Measurements from ENCODE around the gene RPS16.
A peak's percentile ranks its signal among the peaks of the same experiment; 100 is the strongest.

The RPS16 gene

GRCh38 chr19:39401549-39402345 lies 34.0 kb downstream of the RPS16 start:
- in situ Hi-C loops (cut with HindIII; ENCODE audit: low sequenced_read_pairs): no loop called here
- no peak for DNase-seq (ENCODE audit: low read depth)
- no peak for TF ChIP-seq CTCF (IDR thresholded peaks at IDR 0.05; ENCODE audit: low read depth, low read length, missing control alignments)
- H3K4me3 ChIP-seq (ENCODE audit: low read depth, low read length): no peak overlapping the region

GRCh38 chr19:39401070-39401548 lies 34.6 kb downstream of the RPS16 start:
- TF ChIP-seq CTCF (IDR thresholded peaks at IDR 0.05; ENCODE audit: low read depth, low read length, missing control alignments): no peak
- in situ Hi-C loops (cut with HindIII; ENCODE audit: low sequenced_read_pairs): no loop called here
- H3K4me3 ChIP-seq (ENCODE audit: low read depth, low read length): no peak overlapping the region
- DNase-seq (ENCODE audit: low read depth): no peak

GRCh38 chr19:39400061-39400460 lies 35.7 kb downstream of the RPS16 start:
- TF ChIP-seq CTCF (IDR thresholded peaks at IDR 0.05; ENCODE audit: low read depth, low read length, missing control alignments): no peak
- in situ Hi-C loops (cut with HindIII; ENCODE audit: low sequenced_read_pairs): no loop called here
- no peak for DNase-seq (ENCODE audit: low read depth)
- no peak overlapping the region for H3K4me3 ChIP-seq (ENCODE audit: low read depth, low read length)

- in situ Hi-C loops (cut with HindIII; ENCODE audit: low sequenced_read_pairs): no loop called here
- no peak overlapping the region for H3K4me3 ChIP-seq (ENCODE audit: low read depth, low read length)
- TF ChIP-seq CTCF (IDR thresholded peaks at IDR 0.05; ENCODE audit: low read depth, low read length, missing control alignments): no peak
- no peak for DNase-seq (ENCODE audit: low read depth)
Measured at GRCh38 chr19:39399668-39400050, 36.1 kb downstream of the RPS16 start.

- in situ Hi-C loops (cut with HindIII; ENCODE audit: low sequenced_read_pairs): no loop called here
- no peak for DNase-seq (ENCODE audit: low read depth)
- no peak overlapping the region for H3K4me3 ChIP-seq (ENCODE audit: low read depth, low read length)
- no peak for TF ChIP-seq CTCF (IDR thresholded peaks at IDR 0.05; ENCODE audit: low read depth, low read length, missing control alignments)
Measured at GRCh38 chr19:39398297-39398864, 37.4 kb downstream of the RPS16 start.

GRCh38 chr19:39397360-39398296 lies 38.1 kb downstream of the RPS16 start:
- H3K4me3 ChIP-seq (ENCODE audit: low read depth, low read length): no peak overlapping the region
- in situ Hi-C loops (cut with HindIII; ENCODE audit: low sequenced_read_pairs): no loop called here
- no peak for DNase-seq (ENCODE audit: low read depth)
- TF ChIP-seq CTCF (IDR thresholded peaks at IDR 0.05; ENCODE audit: low read depth, low read length, missing control alignments): peak; percentile 95
